ENCODE measurements around the gene COX7B.

GRCh38 chrX:77900688-77901087 is 1.4 kb downstream of the COX7B start:
- no peak for TF ChIP-seq CTCF (IDR thresholded peaks at IDR 0.05)
- no peak for TF ChIP-seq EZH2phosphoT487 (IDR thresholded peaks at IDR 0.05)

Data from neural progenitor cell (in vitro differentiated cells).